NCI-H2171 treated with DMSO at 0.1 percent for 48 hours (cell line): ENCODE data around the gene RMND5B.
A peak's percentile ranks its signal among the peaks of the same experiment; 100 is the strongest.
"Not testable (repeated sequence)": the region's sequence is repeated elsewhere in the genome, so short reads cannot be mapped to it uniquely, and the experiment has no call there.

Source experiments
- DNase-seq: peaks from one replicate; lab custom pipeline; 2025; lab: John Stamatoyannopoulos, UW

RMND5B gene, protein sequence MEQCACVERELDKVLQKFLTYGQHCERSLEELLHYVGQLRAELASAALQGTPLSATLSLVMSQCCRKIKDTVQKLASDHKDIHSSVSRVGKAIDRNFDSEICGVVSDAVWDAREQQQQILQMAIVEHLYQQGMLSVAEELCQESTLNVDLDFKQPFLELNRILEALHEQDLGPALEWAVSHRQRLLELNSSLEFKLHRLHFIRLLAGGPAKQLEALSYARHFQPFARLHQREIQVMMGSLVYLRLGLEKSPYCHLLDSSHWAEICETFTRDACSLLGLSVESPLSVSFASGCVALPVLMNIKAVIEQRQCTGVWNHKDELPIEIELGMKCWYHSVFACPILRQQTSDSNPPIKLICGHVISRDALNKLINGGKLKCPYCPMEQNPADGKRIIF

DNA sequence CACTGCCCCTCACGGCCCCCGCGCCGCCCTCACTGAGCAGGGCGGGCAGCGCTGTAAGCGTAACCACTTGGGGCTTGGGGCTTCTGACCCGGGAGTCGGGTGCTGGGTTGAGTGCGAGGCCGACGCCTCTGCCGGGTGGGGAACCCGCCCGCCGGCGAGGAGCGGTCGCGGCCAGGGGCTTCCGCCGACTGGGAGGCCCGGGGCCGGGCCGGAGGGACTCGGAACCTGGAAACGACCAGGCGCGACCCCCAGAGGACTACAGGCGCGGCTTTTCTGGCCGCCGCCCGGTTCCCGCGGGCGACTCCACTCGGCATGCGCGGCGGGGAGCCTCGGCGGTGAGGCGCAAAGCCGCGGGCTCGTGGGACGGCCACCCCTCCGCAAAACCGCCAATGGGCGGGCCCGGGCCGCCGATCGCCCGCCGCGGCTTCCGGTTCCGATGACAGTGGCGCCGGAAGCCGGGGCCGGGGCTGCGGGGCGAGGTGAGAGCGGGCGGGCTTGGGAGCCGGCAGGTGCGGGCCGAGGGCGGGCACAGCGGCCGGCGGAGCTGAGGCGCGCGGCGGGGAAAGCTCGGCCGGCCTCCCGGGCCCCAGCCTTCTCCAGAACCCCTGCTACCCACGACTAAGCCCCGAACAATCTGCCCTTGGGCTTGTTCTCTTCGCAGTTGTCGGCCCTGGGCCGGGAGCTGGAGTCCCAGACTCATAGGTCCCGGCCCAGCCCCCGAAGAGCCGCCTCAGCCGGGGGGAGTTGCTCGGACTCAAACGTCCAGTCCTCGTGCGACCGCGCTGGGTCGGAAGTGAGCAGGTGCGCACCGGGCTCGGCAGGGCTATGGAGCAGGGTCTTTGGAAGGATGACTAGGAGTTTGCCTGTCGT lies at the start of gene RMND5B:
Gene RMND5B, plus strand, starts transcription at position 439 of the 870 bp plus-strand sequence. CDS start 7,106 bp downstream, outside the sequence.
- DNase-seq = peak; percentile 52

GRCh38 chr5:178081571-178082243 lies 49.1 kb upstream of the RMND5B start:
- DNase-seq = no peak

GRCh38 chr5:178083922-178084321 lies 46.9 kb upstream of the RMND5B start:
- DNase-seq = no peak

GRCh38 chr5:178085316-178085715 lies 45.5 kb upstream of the RMND5B start:
- no peak for DNase-seq

GRCh38 chr5:178086266-178086665 lies 44.5 kb upstream of the RMND5B start:
- no peak for DNase-seq

- not testable (repeated sequence) for DNase-seq
Observed at GRCh38 chr5:178087199-178087598, 43.6 kb upstream of the RMND5B start.

DNA sequence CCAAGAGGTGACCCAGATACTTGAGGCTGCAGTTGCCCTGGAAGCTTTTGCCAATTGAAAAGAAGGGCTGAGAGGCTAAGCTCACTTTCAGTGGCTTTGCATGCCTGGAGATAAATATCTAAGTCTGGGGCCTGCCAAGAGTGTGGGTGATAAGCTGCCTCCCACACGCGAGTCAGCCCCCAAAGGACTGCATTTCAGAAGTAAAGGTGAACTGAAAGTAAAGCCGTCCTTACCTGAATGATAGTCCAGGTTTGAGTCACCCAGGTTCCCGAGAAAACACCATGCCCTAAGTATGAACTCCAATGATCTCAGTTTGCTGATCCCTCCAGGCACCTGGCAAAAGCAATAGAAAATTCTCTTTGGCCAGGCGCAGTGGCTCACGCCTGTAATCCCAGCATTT lies 40.0 kb upstream of the RMND5B start:
- DNase-seq = no peak

- no peak for DNase-seq
Observed at GRCh38 chr5:178093134-178093533, 37.7 kb upstream of the RMND5B start.

GRCh38 chr5:178094345-178094744 lies 36.5 kb upstream of the RMND5B start:
- DNase-seq = no peak

DNA sequence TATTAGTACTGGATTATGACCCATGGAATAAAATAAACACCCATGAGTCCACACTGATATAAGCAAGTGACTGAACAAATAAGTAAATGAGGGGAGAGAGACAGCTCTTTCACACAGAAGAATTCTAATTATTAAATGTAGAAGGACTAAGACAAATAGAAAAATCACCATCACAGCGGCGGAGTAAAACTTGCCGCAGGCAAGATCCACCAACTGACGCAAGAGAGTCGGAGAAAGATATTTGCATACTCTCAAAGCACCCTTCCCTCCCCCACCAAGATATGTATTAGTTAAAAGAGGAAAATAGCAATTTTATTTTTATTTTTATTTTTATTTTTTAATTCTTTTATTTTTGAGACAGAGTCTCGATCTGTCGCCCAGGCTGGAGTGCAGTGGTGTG lies 32.1 kb upstream of the RMND5B start:
- DNase-seq = no peak

GRCh38 chr5:178103612-178104011 lies 27.2 kb upstream of the RMND5B start:
- no peak for DNase-seq

- peak; percentile 14 for DNase-seq
Observed at GRCh38 chr5:178104492-178104891, 26.3 kb upstream of the RMND5B start.

GRCh38 chr5:178106086-178106485 lies 24.7 kb upstream of the RMND5B start:
- no peak for DNase-seq

- DNase-seq = no peak
Observed at GRCh38 chr5:178106556-178107239, 24.1 kb upstream of the RMND5B start.

DNA sequence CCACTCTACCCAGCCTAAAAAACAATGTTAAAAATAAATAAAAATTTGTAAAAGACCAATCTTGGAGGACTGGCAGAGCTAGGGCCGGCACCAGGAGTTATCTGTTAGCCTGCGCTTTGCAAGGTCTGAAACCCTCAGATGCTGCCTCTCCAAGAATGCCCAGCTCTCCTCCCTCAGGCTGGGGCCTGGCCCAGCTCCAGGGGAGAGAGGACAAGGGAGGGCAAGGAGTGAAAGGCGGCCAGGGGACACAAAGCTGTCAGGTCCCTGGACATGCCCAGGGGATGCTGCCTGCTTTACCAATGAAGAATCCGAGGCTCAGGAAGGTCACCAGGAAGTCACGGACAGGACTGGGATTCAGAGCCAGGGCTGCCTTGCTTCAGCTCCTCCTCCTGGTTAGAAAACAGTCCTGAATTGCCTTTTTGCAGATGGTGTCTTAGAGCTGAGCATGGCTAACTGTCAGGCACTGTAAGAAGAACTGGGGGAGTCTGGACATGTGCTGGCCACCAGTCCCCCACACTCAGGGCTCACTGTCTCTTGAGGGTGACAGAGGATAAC lies 23.0 kb upstream of the RMND5B start:
- no peak for DNase-seq

- DNase-seq = no peak
Observed at GRCh38 chr5:178108446-178108845, 22.4 kb upstream of the RMND5B start.

- DNase-seq = no peak
Observed at GRCh38 chr5:178108966-178109365, 21.8 kb upstream of the RMND5B start.

DNA sequence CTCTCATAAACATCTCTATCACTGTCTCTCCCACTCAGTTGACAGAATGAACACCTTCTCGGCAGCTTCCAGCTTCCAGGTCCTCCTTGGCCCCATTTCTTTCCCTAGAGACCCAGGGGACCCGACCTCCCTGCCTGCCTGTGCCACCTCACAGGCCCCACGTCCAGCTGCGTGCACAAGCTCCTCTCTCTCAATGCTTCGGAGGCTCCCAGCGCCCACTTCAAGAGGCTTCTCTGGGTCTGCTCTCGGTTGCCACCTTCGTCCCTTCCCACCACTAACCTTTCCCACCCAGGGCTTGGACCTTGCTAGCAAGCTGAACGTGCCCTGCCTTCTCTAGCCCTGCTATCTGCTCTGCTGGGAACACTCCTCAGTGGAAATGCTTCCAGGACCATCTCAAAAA lies 20.3 kb upstream of the RMND5B start:
- no peak for DNase-seq

DNA sequence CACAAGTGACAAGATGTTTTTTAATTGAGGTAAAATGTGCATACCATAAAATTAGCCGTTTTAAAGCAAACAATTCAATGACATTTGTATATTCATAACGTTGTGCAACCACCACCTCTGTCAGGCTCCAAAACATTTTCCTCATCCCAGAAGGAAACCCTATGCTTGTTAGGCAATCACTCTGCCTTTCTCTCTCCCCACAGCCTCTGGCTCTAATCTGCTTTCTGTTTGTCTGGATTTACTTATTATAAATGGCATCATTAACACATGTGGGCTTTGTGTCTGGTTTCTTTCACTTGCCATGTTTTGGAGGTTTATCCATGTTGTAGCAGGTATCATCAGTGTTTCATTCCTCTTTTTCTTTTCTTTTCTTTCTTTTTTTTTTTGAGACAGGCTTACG lies 18.9 kb upstream of the RMND5B start:
- DNase-seq = no peak

DNA sequence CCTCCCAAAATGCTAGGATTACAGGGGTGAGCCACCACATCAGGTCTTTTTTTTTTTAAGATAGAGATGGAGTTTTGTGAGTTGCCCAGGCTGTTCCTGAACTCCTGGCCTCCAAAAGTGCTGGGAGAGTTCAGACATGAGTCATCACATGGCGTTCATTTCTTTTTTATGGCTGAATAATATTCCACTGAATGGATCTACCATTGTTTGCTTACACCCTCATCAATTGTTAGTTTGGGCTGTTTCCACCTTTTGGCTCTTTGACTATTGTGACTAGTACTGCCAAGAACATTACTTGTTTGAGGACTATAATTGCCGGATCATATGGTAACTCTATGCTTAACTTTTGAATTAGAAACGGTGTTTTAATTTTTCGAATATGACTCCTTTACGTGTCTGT lies 18.3 kb upstream of the RMND5B start:
- DNase-seq = no peak

DNA sequence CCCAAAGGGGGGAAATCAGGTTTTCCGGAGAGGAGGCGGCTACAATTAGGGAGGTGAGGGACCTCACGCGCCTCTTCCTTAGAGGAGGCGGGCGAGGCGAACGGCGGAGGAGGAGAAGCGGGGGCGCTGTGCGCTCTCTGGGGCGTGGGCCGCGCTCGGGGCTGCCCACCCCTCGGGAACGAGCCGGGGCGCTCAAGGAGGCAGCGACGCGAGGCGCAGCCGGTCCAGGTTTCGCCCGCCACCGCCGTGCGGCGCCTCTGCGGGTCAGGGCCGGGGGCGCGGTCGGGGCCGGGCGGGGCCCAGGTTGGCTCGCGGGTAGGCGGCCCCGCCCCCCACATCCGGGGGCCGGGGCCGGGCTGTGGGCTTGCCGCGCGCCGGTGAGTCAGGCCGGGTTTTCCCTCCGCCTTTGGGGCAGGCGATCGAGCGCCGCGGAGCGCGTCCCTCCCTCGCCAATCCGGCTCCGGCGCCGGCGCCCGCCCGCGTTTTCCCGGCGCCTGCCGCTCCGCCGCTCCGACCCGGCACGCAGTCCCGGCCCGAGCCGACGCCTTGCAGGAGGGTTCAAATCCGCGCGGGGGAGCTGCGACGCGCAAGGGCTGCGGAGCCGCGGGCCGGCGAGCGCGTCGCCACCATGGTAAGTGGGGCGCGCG lies 17.6 kb upstream of the RMND5B start, which contains the start of gene N4BP3:
Gene N4BP3, plus strand, starts transcription at position 392 of the 647 bp plus-strand sequence. CDS start 6,052 bp downstream, outside the sequence.
- peak; percentile 26 for DNase-seq
